Stimulated activated naive B cell treated with anti-CD40 and anti-IgM and Interleukin-4, amounts not matched to agents 10 μg/mL and 1 μg/mL and 100 μg/mL, for 72 hours (primary cell): Measurements from ENCODE around the gene ITIH4.

Experiments
- ATAC-seq, 2 donors: fragments of 150-1000 bp; cut with Tn5 transposase; replicated peaks; 2 replicates each; pipeline ENCODE4 v1.10.0; 2021; ENCODE audit warnings: moderate library complexity in 1 of 2
- DNase-seq: peaks from one replicate; pipeline ENCODE4 v3.0.0; 2021
- H3K27ac Mint-ChIP-seq: one replicate; pipeline ENCODE4 v1.8.0; 2022; ENCODE audit warnings: mild to moderate bottlenecking, mixed read lengths
- H3K27me3 Mint-ChIP-seq, 2 donors: one replicate each; pipeline ENCODE4 v1.8.0; 2022; ENCODE audit warnings: mixed read lengths in 2 of 2
- H3K36me3 Mint-ChIP-seq, 2 donors: one replicate each; pipeline ENCODE4 v1.8.0; 2022; ENCODE audit warnings: mixed read lengths in 2 of 2, mild to moderate bottlenecking in 1 of 2
- H3K4me1 Mint-ChIP-seq, 2 donors: one replicate each; pipeline ENCODE4 v1.8.0; 2022; ENCODE audit warnings: mixed read lengths in 2 of 2, mild to moderate bottlenecking in 1 of 2
- H3K4me3 Mint-ChIP-seq, 2 donors: one replicate each; pipeline ENCODE4 v1.8.0; 2022; ENCODE audit warnings: mild to moderate bottlenecking in 2 of 2, mixed read lengths in 2 of 2, moderate library complexity in 1 of 2
- H3K9me3 Mint-ChIP-seq, 2 donors: one replicate each; pipeline ENCODE4 v1.8.0; 2022; ENCODE audit warnings: mixed read lengths in 2 of 2, mild to moderate bottlenecking in 1 of 2

ITIH4 gene

GRCh38 chr3:52811452-52812011 is 18.9 kb downstream of the ITIH4 start:
- peaks cover 3 to 5% of the 10 kb centered on the region in 2 donors for H3K4me1 Mint-ChIP-seq
- no peak overlapping the region for H3K27ac Mint-ChIP-seq
- DNase-seq (no peak), ATAC-seq (no peak)
- no peaks in the 10 kb centered on the region for H3K9me3 Mint-ChIP-seq
- no peak overlapping the region for H3K4me3 Mint-ChIP-seq
- peaks cover 0 to 8% of the 10 kb centered on the region in 2 donors for H3K27me3 Mint-ChIP-seq
- H3K36me3 Mint-ChIP-seq: no peaks in the 10 kb centered on the region

DNA sequence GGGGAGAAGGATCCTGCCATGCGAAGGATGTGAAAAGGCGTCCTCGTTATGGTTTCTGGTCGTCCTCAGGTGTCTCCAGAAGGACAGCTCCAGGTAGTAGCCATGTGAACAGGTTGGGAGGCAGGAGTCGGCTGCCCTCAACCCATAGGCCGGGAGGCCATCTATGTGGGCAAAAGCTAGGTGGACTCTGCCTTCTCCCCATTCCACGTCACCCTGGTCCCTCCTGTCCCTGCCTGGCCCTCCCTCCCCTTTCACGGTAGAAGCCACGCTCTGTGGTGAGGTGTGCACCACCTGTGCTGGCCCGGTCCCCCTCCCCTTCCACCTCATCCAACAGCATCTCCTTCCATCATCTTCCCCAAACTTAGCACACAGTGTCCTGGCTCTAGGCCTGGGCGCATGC is 19.5 kb downstream of the ITIH4 start:
- H3K36me3 Mint-ChIP-seq: no peaks in the 10 kb centered on the region
- H3K27me3 Mint-ChIP-seq: peaks cover 0 to 8% of the 10 kb centered on the region in 2 donors
- no peak overlapping the region for H3K27ac Mint-ChIP-seq
- no peak for ATAC-seq
- no peaks in the 10 kb centered on the region for H3K9me3 Mint-ChIP-seq
- no peak overlapping the region for H3K4me3 Mint-ChIP-seq
- peaks cover 3 to 5% of the 10 kb centered on the region in 2 donors for H3K4me1 Mint-ChIP-seq
- no peak for DNase-seq

DNA sequence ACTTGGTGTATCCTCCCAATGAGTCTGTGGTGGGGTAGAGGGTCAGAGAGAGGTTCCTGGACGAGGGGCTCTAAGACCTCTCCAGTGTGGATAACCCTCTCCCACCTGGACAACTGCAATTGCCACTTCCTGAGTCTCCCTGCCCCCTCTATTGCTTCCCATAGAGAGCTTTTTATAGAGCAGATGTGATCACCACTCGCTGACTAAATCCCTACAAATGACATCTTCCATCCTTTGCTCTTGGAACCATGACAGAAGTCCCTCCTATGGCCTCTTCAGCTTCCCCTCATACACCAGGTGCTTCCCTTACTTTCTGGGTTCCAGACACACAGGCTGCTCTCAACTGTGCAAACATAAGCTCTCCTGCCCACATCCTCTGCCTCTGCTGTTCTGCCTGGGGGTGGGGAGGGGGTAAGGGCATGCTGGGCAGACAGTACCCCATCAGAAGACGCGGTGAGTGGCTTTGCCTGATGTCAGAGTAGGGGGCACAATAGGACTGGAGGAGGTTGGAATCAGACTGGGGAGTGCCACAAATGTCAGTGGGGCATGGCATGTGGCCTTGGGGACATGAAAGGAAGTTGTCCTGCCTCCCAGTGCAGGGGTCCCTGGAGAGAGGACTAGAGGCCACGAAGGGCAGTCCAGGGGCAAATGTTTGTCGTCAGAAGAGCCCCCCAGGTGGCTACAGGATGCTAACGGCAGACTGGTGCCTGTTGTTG is 20.7 kb downstream of the ITIH4 start:
- Mint-ChIP-seq H3K9me3 (no peaks in the 10 kb centered on the region), H3K27ac (no peak overlapping the region), H3K4me1 (peaks cover 3 to 5% of the 10 kb centered on the region in 2 donors), H3K36me3 (no peaks in the 10 kb centered on the region), H3K4me3 (no peak overlapping the region), H3K27me3 (peaks cover 0 to 8% of the 10 kb centered on the region in 2 donors)
- no peak for DNase-seq
- no peak for ATAC-seq

GRCh38 chr3:52809149-52809548 is 21.3 kb downstream of the ITIH4 start:
- Mint-ChIP-seq H3K27ac (no peak overlapping the region), H3K9me3 (no peaks in the 10 kb centered on the region), H3K27me3 (peaks cover 0 to 8% of the 10 kb centered on the region in 2 donors), H3K4me1 (peaks cover 3 to 5% of the 10 kb centered on the region in 2 donors), H3K36me3 (no peaks in the 10 kb centered on the region), H3K4me3 (no peak overlapping the region)
- no peak for DNase-seq
- no peak for ATAC-seq

GRCh38 chr3:52805270-52806039 is 25.0 kb downstream of the ITIH4 start:
- no peak overlapping the region for H3K27ac Mint-ChIP-seq
- DNase-seq (no peak), ATAC-seq (no peak)
- H3K27me3 Mint-ChIP-seq: peaks cover 0 to 8% of the 10 kb centered on the region in 2 donors
- no peak overlapping the region for H3K4me3 Mint-ChIP-seq
- H3K4me1 Mint-ChIP-seq: peaks cover 3 to 5% of the 10 kb centered on the region in 2 donors
- H3K9me3 Mint-ChIP-seq: no peaks in the 10 kb centered on the region
- no peaks in the 10 kb centered on the region for H3K36me3 Mint-ChIP-seq

GRCh38 chr3:52801839-52802238 is 28.6 kb downstream of the ITIH4 start:
- H3K36me3 Mint-ChIP-seq: no peaks in the 10 kb centered on the region
- no peaks in the 10 kb centered on the region for H3K4me1 Mint-ChIP-seq
- H3K4me3 Mint-ChIP-seq: no peak overlapping the region
- no peak overlapping the region for H3K27ac Mint-ChIP-seq
- no peaks in the 10 kb centered on the region for H3K27me3 Mint-ChIP-seq
- ATAC-seq (no peak), DNase-seq (no peak)
- no peaks in the 10 kb centered on the region for H3K9me3 Mint-ChIP-seq

GRCh38 chr3:52800079-52800478 is 30.4 kb downstream of the ITIH4 start:
- no peak overlapping the region for H3K4me3 Mint-ChIP-seq

DNA sequence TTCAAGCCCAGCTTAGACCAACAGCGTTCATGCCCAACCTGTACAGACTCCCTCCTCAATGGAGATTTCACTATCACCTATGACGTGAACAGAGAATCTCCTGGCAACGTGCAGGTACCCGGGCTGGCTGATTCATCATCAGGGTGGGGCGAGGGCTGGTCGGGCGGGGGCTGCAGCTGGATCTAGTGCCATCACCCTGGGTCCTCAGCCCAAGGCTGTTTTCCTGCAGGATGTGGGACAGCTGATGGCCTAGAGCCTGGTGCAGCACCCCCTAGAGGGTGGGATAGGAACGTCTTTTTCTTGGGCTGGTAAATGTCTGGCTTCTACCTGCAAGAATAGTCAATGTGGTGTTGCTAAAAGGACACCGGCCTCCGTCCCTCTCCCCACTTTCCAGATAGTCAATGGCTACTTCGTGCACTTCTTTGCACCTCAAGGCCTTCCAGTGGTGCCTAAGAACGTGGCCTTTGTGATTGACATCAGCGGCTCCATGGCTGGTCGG is 31.4 kb downstream of the ITIH4 start:
- H3K4me1 Mint-ChIP-seq: no peaks in the 10 kb centered on the region
- H3K9me3 Mint-ChIP-seq: no peaks in the 10 kb centered on the region
- DNase-seq (no peak), ATAC-seq (peak in 1 of 2 donors; percentile 50)
- H3K27me3 Mint-ChIP-seq: no peaks in the 10 kb centered on the region
- no peaks in the 10 kb centered on the region for H3K36me3 Mint-ChIP-seq
- no peak overlapping the region for H3K4me3 Mint-ChIP-seq
- H3K27ac Mint-ChIP-seq: no peak overlapping the region

More at GRCh38 chr3:52800079-52800478, 30.4 kb downstream of the ITIH4 start:
- H3K9me3 Mint-ChIP-seq: no peaks in the 10 kb centered on the region
- no peak overlapping the region for H3K27ac Mint-ChIP-seq
- no peaks in the 10 kb centered on the region for H3K4me1 Mint-ChIP-seq
- H3K27me3 Mint-ChIP-seq: no peaks in the 10 kb centered on the region
- H3K36me3 Mint-ChIP-seq: no peaks in the 10 kb centered on the region
- ATAC-seq (no peak), DNase-seq (no peak)

DNA sequence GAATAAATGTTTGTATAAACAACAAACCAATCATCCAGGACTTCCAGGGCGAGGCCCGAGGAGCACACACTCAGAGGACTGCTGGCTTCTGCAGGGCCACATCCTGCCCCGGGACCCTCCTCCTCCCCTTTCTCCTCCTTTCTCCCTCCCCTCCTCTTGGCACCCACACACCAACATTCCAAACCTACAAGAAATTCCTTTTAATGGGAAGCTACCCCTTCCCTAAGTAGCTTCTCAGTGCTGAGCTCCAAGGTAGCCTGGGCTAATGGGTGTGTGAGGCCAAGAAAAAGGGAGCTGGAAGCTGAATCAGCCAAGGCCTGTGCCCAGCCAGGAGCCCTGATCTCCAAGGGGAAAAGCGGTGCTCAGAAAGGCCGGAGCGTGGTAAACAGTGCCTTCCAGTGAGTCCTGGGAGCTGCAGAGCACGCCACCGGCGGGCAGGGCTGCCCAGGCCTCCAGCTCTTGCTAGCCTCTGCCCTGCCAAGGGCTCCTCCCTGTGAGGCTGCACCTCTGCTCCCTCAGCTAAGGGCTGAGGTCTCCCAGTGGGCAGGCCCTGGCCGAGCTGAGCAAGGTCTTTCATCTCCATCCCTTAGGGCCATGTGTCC is 32.0 kb downstream of the ITIH4 start:
- H3K27me3 Mint-ChIP-seq: no peaks in the 10 kb centered on the region
- H3K4me1 Mint-ChIP-seq: no peaks in the 10 kb centered on the region
- ATAC-seq (peak in 1 of 2 donors; percentile 18), DNase-seq (no peak)
- H3K27ac Mint-ChIP-seq: no peak overlapping the region
- H3K9me3 Mint-ChIP-seq: no peaks in the 10 kb centered on the region
- no peaks in the 10 kb centered on the region for H3K36me3 Mint-ChIP-seq
- no peak overlapping the region for H3K4me3 Mint-ChIP-seq

GRCh38 chr3:52796411-52796810 is 34.1 kb downstream of the ITIH4 start:
- Mint-ChIP-seq H3K36me3 (no peaks in the 10 kb centered on the region), H3K4me1 (no peaks in the 10 kb centered on the region), H3K9me3 (no peaks in the 10 kb centered on the region), H3K27ac (no peak overlapping the region), H3K4me3 (no peak overlapping the region), H3K27me3 (no peaks in the 10 kb centered on the region)
- DNase-seq (no peak), ATAC-seq (no peak)

DNA sequence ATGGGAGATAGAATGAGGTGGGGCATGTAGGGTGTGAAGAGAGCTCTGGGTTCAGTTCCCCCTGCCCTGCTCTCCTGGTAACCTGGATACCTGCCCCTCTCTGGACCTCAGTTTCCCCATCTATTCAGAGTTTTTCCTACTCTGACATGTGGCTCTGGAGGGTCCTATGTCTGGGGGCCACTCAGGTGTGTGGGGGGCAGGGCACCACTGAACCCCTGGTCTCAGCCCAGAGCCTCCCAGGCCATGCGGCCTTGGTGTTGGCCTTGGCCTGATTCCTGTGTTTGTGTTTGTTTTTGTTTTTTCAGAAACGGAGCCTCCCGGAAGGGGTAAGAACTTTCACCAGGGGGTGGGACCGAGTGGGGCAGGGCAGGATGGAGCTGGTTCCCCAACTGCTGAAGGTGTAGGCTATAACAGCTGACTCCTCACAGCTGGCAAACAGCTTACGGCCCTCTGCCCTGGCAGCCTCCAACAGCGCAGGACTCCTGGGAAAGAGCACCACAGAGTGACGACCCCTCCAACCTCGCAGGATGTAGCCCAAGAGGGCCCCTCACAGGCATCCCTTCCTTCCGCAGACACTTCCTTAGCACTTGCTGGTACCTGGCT is 35.1 kb downstream of the ITIH4 start:
- no peaks in the 10 kb centered on the region for H3K27me3 Mint-ChIP-seq
- no peaks in the 10 kb centered on the region for H3K36me3 Mint-ChIP-seq
- ATAC-seq: no peak
- DNase-seq: no peak
- no peak overlapping the region for H3K4me3 Mint-ChIP-seq
- no peak overlapping the region for H3K27ac Mint-ChIP-seq
- no peaks in the 10 kb centered on the region for H3K4me1 Mint-ChIP-seq
- no peaks in the 10 kb centered on the region for H3K9me3 Mint-ChIP-seq

DNA sequence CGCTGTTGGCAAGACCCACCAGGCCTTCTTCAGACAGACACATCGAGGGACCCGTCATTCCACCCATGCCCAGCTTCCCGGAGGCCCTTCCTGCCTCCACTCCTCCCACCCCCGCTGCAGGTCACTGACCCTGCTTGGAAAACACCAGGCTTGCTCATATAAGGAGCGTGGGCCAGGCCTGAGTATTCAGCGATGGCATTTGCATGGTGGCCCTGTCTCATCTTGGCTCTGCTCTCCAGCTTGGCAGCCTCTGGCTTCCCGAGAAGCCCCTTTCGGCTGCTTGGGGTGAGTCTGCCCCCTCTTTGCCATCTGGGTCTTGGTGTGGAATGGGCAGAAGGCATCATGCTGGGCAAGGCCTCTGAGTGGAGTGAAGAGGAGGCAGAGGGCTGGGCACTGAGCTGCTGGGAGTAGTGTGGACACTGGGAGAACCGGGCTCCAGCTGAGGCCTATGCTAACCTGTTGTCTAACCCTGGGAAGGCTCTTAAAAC is 35.8 kb downstream of the ITIH4 start, which contains the start of gene ITIH3:
Gene ITIH3 (plus strand): TSS at position 185 of the 488 bp plus-strand sequence. CDS start 8 bp downstream, at position 193.
- Mint-ChIP-seq H3K27ac (no peak within 1 kb of the TSS), H3K4me1 (no peaks in the 10 kb centered on the region), H3K9me3 (no peaks in the 10 kb centered on the region), H3K27me3 (no peaks in the 10 kb centered on the region), H3K36me3 (no peaks in the 10 kb centered on the region), H3K4me3 (no peak within 1 kb of the TSS)
- ATAC-seq (no peak), DNase-seq (no peak)

DNA sequence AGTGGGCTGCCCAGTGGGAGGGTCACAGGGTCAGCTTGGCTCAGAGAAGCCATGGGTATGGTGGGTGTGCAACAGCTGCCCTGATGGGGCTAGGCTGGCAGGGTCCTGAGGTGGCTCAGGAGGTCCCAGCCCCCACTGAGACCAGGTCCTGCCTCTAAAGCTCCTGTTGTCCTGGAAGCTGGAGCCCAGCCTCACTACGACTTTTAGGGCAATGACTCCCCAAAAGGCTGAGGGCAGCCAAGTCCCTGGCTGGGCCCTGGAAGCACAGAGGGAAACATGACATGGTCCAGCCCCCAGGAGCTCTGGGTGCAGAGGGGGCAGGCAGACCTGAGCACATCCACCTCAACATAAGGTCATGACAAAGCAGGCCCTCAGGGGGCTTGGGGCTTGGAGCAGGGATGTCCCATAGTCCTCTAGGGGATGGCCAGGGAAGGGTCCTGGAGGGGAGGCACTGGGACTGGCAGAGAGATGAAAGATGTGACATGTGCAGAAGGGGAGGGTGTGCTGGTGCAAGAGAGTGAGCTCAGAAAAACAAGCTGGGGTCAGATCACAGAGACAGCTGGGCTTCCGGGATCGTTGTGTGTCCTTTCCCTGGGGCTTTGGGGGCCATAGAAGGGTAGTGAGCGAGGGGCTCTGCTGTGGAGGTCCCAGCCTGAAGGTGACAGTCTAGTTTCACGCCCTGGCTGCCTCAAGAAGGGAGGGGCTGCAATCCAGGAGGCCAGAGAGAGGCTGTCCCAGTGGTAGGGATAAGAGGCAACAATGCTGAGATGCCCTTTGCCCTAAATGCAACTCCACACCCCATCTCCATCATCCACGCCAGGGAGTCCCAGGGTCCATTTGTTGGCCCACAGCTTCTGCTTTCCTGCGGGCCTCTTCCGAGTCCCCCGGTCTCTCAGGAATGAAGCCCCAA is 36.5 kb downstream of the ITIH4 start:
- H3K4me3 Mint-ChIP-seq: no peak overlapping the region
- H3K27ac Mint-ChIP-seq: no peak overlapping the region
- H3K9me3 Mint-ChIP-seq: no peaks in the 10 kb centered on the region
- no peaks in the 10 kb centered on the region for H3K4me1 Mint-ChIP-seq
- ATAC-seq (no peak), DNase-seq (no peak)
- no peaks in the 10 kb centered on the region for H3K36me3 Mint-ChIP-seq
- H3K27me3 Mint-ChIP-seq: no peaks in the 10 kb centered on the region
